Ovary (tissue), 9 donors: Measurements from ENCODE around the gene OVOL1. TPM values are rescaled to one million over a fixed set of nuclear protein-coding genes. Genes with fewer than 3 reads are reported as not detected.

Experiments
- DNase-seq, 5 donors: peaks; one replicate each; pipeline ENCODE4 v3.0.0-alpha.2; 2019 to 2020
- H3K27ac ChIP-seq, 2 donors: fragments of 200-600 bp; one replicate each; pipeline versions ENCODE4 v1.5.1 to v1.8.0; 2019 to 2022
- H3K27me3 ChIP-seq: fragments of 200-600 bp; one replicate; pipeline ENCODE4 v1.8.0; 2022
- H3K36me3 ChIP-seq: fragments of 200-600 bp; sonication (generic); one replicate; pipeline ENCODE4 v1.5.1; 2019
- H3K4me1 ChIP-seq: one replicate; pipeline ENCODE4 v1.8.1; 2013; ENCODE audit warnings: mild to moderate bottlenecking, moderate library complexity; ENCODE audit not compliant: insufficient read depth
- H3K4me3 ChIP-seq: fragments of 200-600 bp; sonication (generic); one replicate; pipeline ENCODE4 v1.5.1; 2017
- H3K9me3 ChIP-seq, 2 donors: fragments of 200-600 bp in 1 of 2; sonication (generic) in 1 of 2; one replicate each; pipeline versions ENCODE4 v1.5.1 to v1.8.1; 2013 to 2019; ENCODE audit warnings: mild to moderate bottlenecking in 1 of 2, moderate library complexity in 1 of 2
- CTCF ChIP-seq, 3 donors: fragments of 450-650 bp in 2 of 3; fragments of 200-600 bp in 1 of 3; IDR thresholded peaks; one replicate each; pipeline versions ENCODE4 v1.5.1 to v1.8.0; 2016 to 2022; ENCODE audit warnings: antibody characterized with exemption in 3 of 3, mild to moderate bottlenecking in 1 of 3
- EP300 ChIP-seq: sonication (generic); formaldehyde crosslinking; IDR thresholded peaks from one replicate; pipeline ENCODE4 v1.6.1; 2017; ENCODE audit warnings: antibody characterized with exemption
- POLR2A ChIP-seq: fragments of 450-650 bp; IDR thresholded peaks from one replicate; pipeline ENCODE4 v1.6.1; 2017; ENCODE audit warnings: antibody characterized with exemption, mild to moderate bottlenecking, moderate library complexity
- WGBS, 3 donors: extraction: QIAGEN DNeasy Blood & Tissue Kit in 1 of 3; methylation state at CpG; one replicate each; pipeline versions ENCODE4 v1.1.5 to v1.1.7; 2013 to 2017; 5-methylcytosine and 5-hydroxymethylcytosine counted together
- intact Hi-C, 4 donors: fragments of 100-400 bp; cut with DNase I; formaldehyde crosslinking; loops; one replicate each; pipeline versions ENCODE4 v1.11.0 to v1.15.1; 2022 to 2023
- polyA plus RNA-seq, 2 donors: library from polyadenylated mRNA; stranded (reverse); fragments of 200-250 nt in 1 of 2; fragments of 350-450 nt in 1 of 2; fragmentation: Illumina TruSeq in 1 of 2; extraction: RNeasy Lipid Tissue Mini Kit (QIAGEN cat#74804) in 1 of 2; gene quantifications; one replicate each; pipeline ENCODE4 v1.2.3, GENCODE V29; 2013 to 2014
- total RNA-seq, 7 donors: library from RNA; depleted of rRNA in 2 of 7; stranded (reverse); fragments of >200 nt in 2 of 7; fragmentation: NEBNext Ultra II Directional in 3 of 7; extraction: Animal tissue kit (Norgen Biotek cat#: 25700) in 3 of 7; gene quantifications; one replicate each; pipeline versions ENCODE4 v1.1.0 to v1.2.4, GENCODE V29; 2016 to 2023
- donor health status: DM: no; HTN: no; CAD: no; lungs with moderate emphysema.
- donor health status: DM: no; HTN: no; CAD: no.
- donor health status: Bipolar disorder and iron deficiency.
- donor health status: DM: yes; HTN: yes; CAD: no.
- donor health status: DM: no; HTN: no; CAD: no.
- donor health status: DM: yes; HTN: yes; CAD: no.

OVOL1 gene
- total and polyA plus RNA-seq, 9 donors, result 0.24 to 3.6 (median 0.31) TPM; not detected in 6

GRCh38 chr11:65843811-65844210 lies 56.9 kb downstream of the OVOL1 start:
- 95 to 96% (median 95%) methylated on average over 3 of the region's 3 CpGs for WGBS, 3 donors
- H3K9me3 ChIP-seq, result no peaks in the 10 kb centered on the region
- H3K27ac ChIP-seq, result no peak overlapping the region
- no peaks in the 10 kb centered on the region for H3K36me3 ChIP-seq
- H3K4me1 ChIP-seq, result no peaks in the 10 kb centered on the region
- H3K27me3 ChIP-seq, result no peaks in the 10 kb centered on the region
- intact Hi-C loops, result no loop called here
- TF ChIP-seq CTCF (IDR thresholded peaks at IDR 0.05), result no peak
- TF ChIP-seq POLR2A, result no peak
- no peak for TF ChIP-seq EP300
- no peak for DNase-seq
- H3K4me3 ChIP-seq, result no peak overlapping the region

GRCh38 chr11:65844231-65844872 lies 57.5 kb downstream of the OVOL1 start:
- no peaks in the 10 kb centered on the region for H3K4me1 ChIP-seq
- TF ChIP-seq POLR2A, result no peak
- TF ChIP-seq CTCF (IDR thresholded peaks at IDR 0.05), result no peak
- TF ChIP-seq EP300, result no peak
- no peaks in the 10 kb centered on the region for H3K27me3 ChIP-seq
- H3K36me3 ChIP-seq, result no peaks in the 10 kb centered on the region
- no peak overlapping the region for H3K27ac ChIP-seq
- no peak overlapping the region for H3K4me3 ChIP-seq
- H3K9me3 ChIP-seq, result no peaks in the 10 kb centered on the region
- DNase-seq, result no peak
- intact Hi-C loops, result no loop called here
- 77 to 84% (median 82%) methylated on average over 10 of the region's 10 CpGs for WGBS, 3 donors

Other genes with a start within 250 kb of the OVOL1 start
- 100 to 1,000 TPM; 143 to 292 (median 198) TPM for gene LTBP3, start 228.7 kb upstream of the OVOL1 start, total RNA-seq
- gene LTBP3, start 228.7 kb upstream of the OVOL1 start, polyA plus RNA-seq, result 100 to 1,000 TPM in 1 of 2 donors, 10 to 100 TPM in 1; 35.9 to 130 TPM
- 10 to 100 TPM; 26.6 to 59.5 (median 39.2) TPM for gene ZNRD2, start 216.6 kb upstream of the OVOL1 start, total RNA-seq
- 10 to 100 TPM in 1 of 2 donors, 1 to 10 TPM in 1; 2.3 to 61.8 TPM for gene ZNRD2, start 216.6 kb upstream of the OVOL1 start, polyA plus RNA-seq
- gene FAM89B, start 214.5 kb upstream of the OVOL1 start, total RNA-seq, result 10 to 100 TPM; 41.0 to 74.0 (median 53.3) TPM
- 10 to 100 TPM in 1 of 2 donors, 1 to 10 TPM in 1; 1.9 to 47.8 TPM for gene FAM89B, start 214.5 kb upstream of the OVOL1 start, polyA plus RNA-seq
- gene EHBP1L1, start 211.0 kb upstream of the OVOL1 start, total RNA-seq, result 10 to 100 TPM; 21.7 to 63.0 (median 40.3) TPM
- 10 to 100 TPM; 24.5 to 42.4 TPM for gene EHBP1L1, start 211.0 kb upstream of the OVOL1 start, polyA plus RNA-seq
- gene KCNK7, start 191.3 kb upstream of the OVOL1 start, total RNA-seq, result 1 to 10 TPM in 3 of 7 donors, under 1 TPM in 4; 0.65 to 4.0 (median 0.95) TPM
- gene KCNK7, start 191.3 kb upstream of the OVOL1 start, polyA plus RNA-seq, result 1 to 10 TPM in 1 of 2 donors, not detected in 1; 1.5 TPM
- gene MAP3K11, start 172.8 kb upstream of the OVOL1 start, total RNA-seq, result 10 to 100 TPM; 23.2 to 51.9 (median 46.0) TPM
- 10 to 100 TPM in 1 of 2 donors, 1 to 10 TPM in 1; 6.7 to 27.9 TPM for gene MAP3K11, start 172.8 kb upstream of the OVOL1 start, polyA plus RNA-seq
- 10 to 100 TPM; 10.6 to 42.1 (median 28.2) TPM for gene PCNX3, start 171.3 kb upstream of the OVOL1 start, total RNA-seq
- 10 to 100 TPM in 1 of 2 donors, 1 to 10 TPM in 1; 3.3 to 14.8 TPM for gene PCNX3, start 171.3 kb upstream of the OVOL1 start, polyA plus RNA-seq
- 10 to 100 TPM; 15.0 to 48.2 (median 42.6) TPM for gene SIPA1, start 149.0 kb upstream of the OVOL1 start, total RNA-seq
- 10 to 100 TPM; 10.0 to 26.7 TPM for gene SIPA1, start 149.0 kb upstream of the OVOL1 start, polyA plus RNA-seq
- gene RELA, start 124.1 kb upstream of the OVOL1 start, total RNA-seq, result 100 to 1,000 TPM in 1 of 7 donors, 10 to 100 TPM in 6; 50.8 to 102 (median 91.6) TPM
- 10 to 100 TPM; 52.0 to 55.0 TPM for gene RELA, start 124.1 kb upstream of the OVOL1 start, polyA plus RNA-seq
- gene KAT5, start 74.8 kb upstream of the OVOL1 start, total RNA-seq, result 100 to 1,000 TPM in 1 of 7 donors, 10 to 100 TPM in 6; 64.5 to 110 (median 78.2) TPM
- gene KAT5, start 74.8 kb upstream of the OVOL1 start, polyA plus RNA-seq, result 10 to 100 TPM; 56.1 to 67.0 TPM
- gene RNASEH2C, start 66.3 kb upstream of the OVOL1 start, total RNA-seq, result 100 to 1,000 TPM in 1 of 7 donors, 10 to 100 TPM in 6; 42.5 to 154 (median 49.7) TPM
- 10 to 100 TPM; 17.9 to 67.2 TPM for gene RNASEH2C, start 66.3 kb upstream of the OVOL1 start, polyA plus RNA-seq
- 10 to 100 TPM in 2 of 7 donors, 1 to 10 TPM in 5; 4.6 to 14.7 (median 8.6) TPM for gene AP5B1, start 6.1 kb upstream of the OVOL1 start, total RNA-seq
- 1 to 10 TPM; 2.3 to 6.6 TPM for gene AP5B1, start 6.1 kb upstream of the OVOL1 start, polyA plus RNA-seq
- 1 to 10 TPM in 4 of 7 donors, under 1 TPM in 2, not detected in 1; 0.66 to 3.0 (median 1.6) TPM for gene SNX32, start 46.9 kb downstream of the OVOL1 start, total RNA-seq
- gene SNX32, start 46.9 kb downstream of the OVOL1 start, polyA plus RNA-seq, result under 1 TPM; 0.40 to 0.80 TPM
- gene CFL1, start 71.1 kb downstream of the OVOL1 start, total RNA-seq, result 100 to 1,000 TPM; 215 to 585 (median 476) TPM
- gene CFL1, start 71.1 kb downstream of the OVOL1 start, polyA plus RNA-seq, result 100 to 1,000 TPM; 327 to 693 TPM
- gene MUS81, start 73.4 kb downstream of the OVOL1 start, total RNA-seq, result 10 to 100 TPM; 36.9 to 87.0 (median 55.7) TPM
- gene MUS81, start 73.4 kb downstream of the OVOL1 start, polyA plus RNA-seq, result 10 to 100 TPM; 15.9 to 55.9 TPM
- 100 to 1,000 TPM in 5 of 7 donors, 10 to 100 TPM in 2; 48.2 to 172 (median 144) TPM for gene EFEMP2, start 85.7 kb downstream of the OVOL1 start, total RNA-seq
- gene EFEMP2, start 85.7 kb downstream of the OVOL1 start, polyA plus RNA-seq, result 100 to 1,000 TPM in 1 of 2 donors, 10 to 100 TPM in 1; 46.6 to 109 TPM
- gene CTSW, start 92.8 kb downstream of the OVOL1 start, total RNA-seq, result 1 to 10 TPM in 2 of 7 donors, under 1 TPM in 5; 0.30 to 1.3 (median 0.81) TPM
- under 1 TPM; 0.75 to 0.91 TPM for gene CTSW, start 92.8 kb downstream of the OVOL1 start, polyA plus RNA-seq
- 10 to 100 TPM; 32.5 to 71.7 (median 44.2) TPM for gene FIBP, start 101.4 kb downstream of the OVOL1 start, total RNA-seq
- 10 to 100 TPM; 40.1 to 74.2 TPM for gene FIBP, start 101.4 kb downstream of the OVOL1 start, polyA plus RNA-seq
- gene CCDC85B, start 103.6 kb downstream of the OVOL1 start, total RNA-seq, result 10 to 100 TPM; 31.5 to 85.0 (median 58.1) TPM
- 10 to 100 TPM in 1 of 2 donors, not detected in 1; 41.5 TPM for gene CCDC85B, start 103.6 kb downstream of the OVOL1 start, polyA plus RNA-seq
- 1 to 10 TPM in 4 of 7 donors, under 1 TPM in 3; 0.61 to 9.4 (median 1.1) TPM for gene FOSL1, start 113.3 kb downstream of the OVOL1 start, total RNA-seq
- gene FOSL1, start 113.3 kb downstream of the OVOL1 start, polyA plus RNA-seq, result 1 to 10 TPM in 1 of 2 donors, under 1 TPM in 1; 0.94 to 1.0 TPM
- gene C11orf68, start 132.0 kb downstream of the OVOL1 start, total RNA-seq, result 10 to 100 TPM; 13.7 to 70.5 (median 38.4) TPM
- gene C11orf68, start 132.0 kb downstream of the OVOL1 start, polyA plus RNA-seq, result 10 to 100 TPM; 20.5 to 57.8 TPM
- 10 to 100 TPM; 40.2 to 84.4 (median 78.3) TPM for gene DRAP1, start 132.4 kb downstream of the OVOL1 start, total RNA-seq
- gene DRAP1, start 132.4 kb downstream of the OVOL1 start, polyA plus RNA-seq, result 10 to 100 TPM; 22.2 to 86.7 TPM
- gene TSGA10IP, start 158.4 kb downstream of the OVOL1 start, total RNA-seq, result not detected
- gene TSGA10IP, start 158.4 kb downstream of the OVOL1 start, polyA plus RNA-seq, result not detected
- gene SART1, start 174.7 kb downstream of the OVOL1 start, total RNA-seq, result 10 to 100 TPM; 41.4 to 64.9 (median 57.0) TPM
- gene SART1, start 174.7 kb downstream of the OVOL1 start, polyA plus RNA-seq, result 10 to 100 TPM in 1 of 2 donors, 1 to 10 TPM in 1; 8.8 to 52.4 TPM
- 10 to 100 TPM; 15.2 to 42.1 (median 30.2) TPM for gene EIF1AD, start 215.1 kb downstream of the OVOL1 start, total RNA-seq
- gene EIF1AD, start 215.1 kb downstream of the OVOL1 start, polyA plus RNA-seq, result 10 to 100 TPM; 21.3 to 31.7 TPM
- gene BANF1, start 215.4 kb downstream of the OVOL1 start, total RNA-seq, result 100 to 1,000 TPM in 5 of 7 donors, 10 to 100 TPM in 2; 42.1 to 268 (median 161) TPM
- 100 to 1,000 TPM; 207 to 222 TPM for gene BANF1, start 215.4 kb downstream of the OVOL1 start, polyA plus RNA-seq
- gene CST6, start 224.9 kb downstream of the OVOL1 start, total RNA-seq, result 10 to 100 TPM in 1 of 7 donors, under 1 TPM in 4, not detected in 2; 0.32 to 25.4 (median 0.84) TPM
- under 1 TPM in 1 of 2 donors, not detected in 1; 0.30 TPM for gene CST6, start 224.9 kb downstream of the OVOL1 start, polyA plus RNA-seq
- gene CATSPER1, start 239.4 kb downstream of the OVOL1 start, total RNA-seq, result under 1 TPM in 1 of 7 donors, not detected in 6; 0.25 TPM
- not detected for gene CATSPER1, start 239.4 kb downstream of the OVOL1 start, polyA plus RNA-seq